A172 (cell line): Measurements from ENCODE around the gene MFSD2B. TPM values are rescaled to one million over a fixed set of nuclear protein-coding genes. Genes with fewer than 3 reads are reported as not detected.
"Not testable (repeated sequence)": the region's sequence is repeated elsewhere in the genome, so short reads cannot be mapped to it uniquely, and the experiment has no call there.

Experiments used
- DNase-seq: peaks from one replicate; pipeline ENCODE4 v3.0.0-alpha.2; 2015; ENCODE audit warnings: low spot score
- total RNA-seq: library from RNA; depleted of rRNA; stranded (reverse); fragments of >200 nt; shearing (Covaris generic); gene quantifications from 2 replicates; pipeline ENCODE4 v1.2.3, GENCODE V29; 2014

MFSD2B gene
- total RNA-seq, 1 experiment from 2014 or later, result not detected

- DNase-seq, result no peak
Measured at GRCh38 chr2:24019729-24020128, 9.8 kb downstream of the MFSD2B start.

GRCh38 chr2:24020244-24020643 lies 10.4 kb downstream of the MFSD2B start:
- DNase-seq, result no peak

- peak; percentile 34 for DNase-seq
Measured at GRCh38 chr2:24021122-24021998, 11.5 kb downstream of the MFSD2B start.

- no peak for DNase-seq
Measured at GRCh38 chr2:24022324-24022974, 12.6 kb downstream of the MFSD2B start.

- no peak for DNase-seq
Measured at GRCh38 chr2:24022975-24023575, 13.2 kb downstream of the MFSD2B start.

GRCh38 chr2:24024018-24024417 lies 14.1 kb downstream of the MFSD2B start:
- DNase-seq, result no peak

- DNase-seq, result no peak
Measured at GRCh38 chr2:24024996-24025663, 15.2 kb downstream of the MFSD2B start.

GRCh38 chr2:24026233-24026632 lies 16.3 kb downstream of the MFSD2B start:
- no peak for DNase-seq

- no peak for DNase-seq
Measured at GRCh38 chr2:24038786-24039499, 29.1 kb downstream of the MFSD2B start.

- no peak for DNase-seq
Measured at GRCh38 chr2:24040511-24040910, 30.6 kb downstream of the MFSD2B start.

- not testable (repeated sequence) for DNase-seq
Measured at GRCh38 chr2:24043133-24043532, 33.2 kb downstream of the MFSD2B start.

- DNase-seq, result no peak
Measured at GRCh38 chr2:24045511-24046508, 35.9 kb downstream of the MFSD2B start.

- DNase-seq, result no peak
Measured at GRCh38 chr2:24046599-24046929, 36.7 kb downstream of the MFSD2B start.

GRCh38 chr2:24046930-24047702 lies 37.2 kb downstream of the MFSD2B start, which contains the start of gene WDCP:
WDCP (minus strand) TSS chr2:24047391; CDS start chr2:24039494, 7,897 bp downstream.
- peak; percentile 99 for DNase-seq

- no peak for DNase-seq
Measured at GRCh38 chr2:24047703-24048033, 37.8 kb downstream of the MFSD2B start.

GRCh38 chr2:24048769-24049484 lies 39.0 kb downstream of the MFSD2B start:
- DNase-seq, result no peak

GRCh38 chr2:24049485-24050021 lies 39.7 kb downstream of the MFSD2B start, which contains the start of gene FKBP1B:
FKBP1B (plus strand) TSS chr2:24049741; CDS start chr2:24049850, 109 bp downstream.
- DNase-seq, result peak; percentile 61
